Ishikawa (cell line): ENCODE data around the gene PTK6.

ENCODE experiments used
- CEBPB ChIP-seq: IDR thresholded peaks from 2 replicates; pipeline ENCODE4 v1.6.1; 2012
- CREB1 ChIP-seq: IDR thresholded peaks from 2 replicates; pipeline ENCODE4 v1.6.1; 2012; ENCODE audit warnings: low read depth
- EGR1 ChIP-seq: IDR thresholded peaks from 2 replicates; pipeline ENCODE4 v1.6.1; 2012
- FOXM1 ChIP-seq: IDR thresholded peaks from 2 replicates; pipeline ENCODE4 v1.6.1; 2012; ENCODE audit warnings: low read depth, borderline replicate concordance
- NFIC ChIP-seq: IDR thresholded peaks from 2 replicates; pipeline ENCODE4 v1.6.1; 2012
- YY1 ChIP-seq: IDR thresholded peaks from 2 replicates; pipeline ENCODE4 v1.6.1; 2012; ENCODE audit warnings: low read depth
- TF ChIP-seq, protein P1 (sequence below): IDR thresholded peaks from 2 replicates; pipeline ENCODE4 v1.6.1; 2012

GRCh38 chr20:63539441-63540370, 2.5 kb upstream of the PTK6 start:
- TF ChIP-seq, protein P1, sequence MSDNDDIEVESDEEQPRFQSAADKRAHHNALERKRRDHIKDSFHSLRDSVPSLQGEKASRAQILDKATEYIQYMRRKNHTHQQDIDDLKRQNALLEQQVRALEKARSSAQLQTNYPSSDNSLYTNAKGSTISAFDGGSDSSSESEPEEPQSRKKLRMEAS: no peak
- no peak for TF ChIP-seq EGR1
- no peak for TF ChIP-seq NFIC
- no peak for TF ChIP-seq YY1
- TF ChIP-seq CREB1: no peak
- TF ChIP-seq FOXM1: no peak
- no peak for TF ChIP-seq CEBPB
